Activated T-helper 9 cell treated with anti-CD3 and anti-CD28 coated beads, Interleukin-2, amount 50 U/mL, for 16 hours (primary cell): Measurements from ENCODE around the gene JAM3.
"Not testable (repeated sequence)": the region's sequence is repeated elsewhere in the genome, so short reads cannot be mapped to it uniquely, and the experiment has no call there.

ENCODE experiments used
- DNase-seq: peaks from one replicate; pipeline ENCODE4 v3.0.0-alpha.2; 2020; ENCODE audit warnings: low read depth

The JAM3 gene

GRCh38 chr11:134062265-134063123 is 6.4 kb upstream of the JAM3 start:
- no peak for DNase-seq

- no peak for DNase-seq
Observed at GRCh38 chr11:134063124-134063495, 5.8 kb upstream of the JAM3 start.

- no peak for DNase-seq
Observed at GRCh38 chr11:134063991-134064747, 4.7 kb upstream of the JAM3 start.

GRCh38 chr11:134065381-134065780 is 3.5 kb upstream of the JAM3 start:
- DNase-seq, result no peak

GRCh38 chr11:134066943-134067885 is 1.7 kb upstream of the JAM3 start:
- DNase-seq, result no peak

GRCh38 chr11:134069426-134070341 is 812 bp downstream of the JAM3 start:
- DNase-seq, result no peak

- no peak for DNase-seq
Observed at GRCh38 chr11:134070342-134070845, 1.5 kb downstream of the JAM3 start.

GRCh38 chr11:134071306-134071705 is 2.4 kb downstream of the JAM3 start:
- DNase-seq, result no peak

- no peak for DNase-seq
Observed at GRCh38 chr11:134071766-134072402, 3.0 kb downstream of the JAM3 start.

GRCh38 chr11:134072844-134073243 is 4.0 kb downstream of the JAM3 start:
- no peak for DNase-seq

- no peak for DNase-seq
Observed at GRCh38 chr11:134074346-134074745, 5.5 kb downstream of the JAM3 start.

- DNase-seq, result no peak
Observed at GRCh38 chr11:134074766-134075165, 5.9 kb downstream of the JAM3 start.

GRCh38 chr11:134079317-134079716 is 10.4 kb downstream of the JAM3 start:
- no peak for DNase-seq

GRCh38 chr11:134081258-134081657 is 12.4 kb downstream of the JAM3 start:
- DNase-seq, result not testable (repeated sequence)

GRCh38 chr11:134082990-134083389 is 14.1 kb downstream of the JAM3 start:
- DNase-seq, result no peak

GRCh38 chr11:134086376-134086775 is 17.5 kb downstream of the JAM3 start:
- DNase-seq, result no peak

- DNase-seq, result not testable (repeated sequence)
Observed at GRCh38 chr11:134092006-134092405, 23.1 kb downstream of the JAM3 start.

- DNase-seq, result no peak
Observed at GRCh38 chr11:134097166-134097565, 28.3 kb downstream of the JAM3 start.

GRCh38 chr11:134098566-134099184 is 29.8 kb downstream of the JAM3 start:
- no peak for DNase-seq

- DNase-seq, result no peak
Observed at GRCh38 chr11:134100171-134100570, 31.3 kb downstream of the JAM3 start.
